Measurements from ENCODE around the gene SLC4A8. TPM values are rescaled to one million over a fixed set of nuclear protein-coding genes. Genes with fewer than 3 reads are reported as not detected.
A peak's percentile ranks its signal among the peaks of the same experiment; 100 is the strongest.

Gene SLC4A8
- total RNA-seq, 1 experiment from 2014 or later = 26.3 TPM

DNA sequence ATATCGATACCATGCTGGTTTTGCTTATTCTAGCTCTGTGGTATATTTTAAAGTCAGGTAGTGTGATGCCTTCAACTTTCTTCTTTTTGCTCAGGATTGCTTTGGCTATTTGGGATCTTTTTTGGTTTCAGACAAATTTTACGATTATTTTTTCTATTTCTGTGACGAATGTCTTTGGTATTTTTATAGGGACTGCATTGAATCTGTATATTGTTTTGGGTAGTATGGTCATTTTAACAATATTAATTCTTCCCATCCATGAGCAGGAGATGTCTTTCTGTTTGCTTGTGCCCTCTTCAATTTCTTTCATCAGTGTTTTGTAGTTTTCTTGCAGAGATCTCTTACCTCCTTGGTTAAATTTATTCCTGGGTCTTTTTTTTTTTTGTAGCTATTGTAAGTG is 10.8 kb upstream of the SLC4A8 start:
- no peak overlapping the region for H3K14ac ChIP-seq (ENCODE audit: insufficient read depth, low read length)
- no peak overlapping the region for H4K91ac ChIP-seq (ENCODE audit: insufficient read length, low read depth, low read length)
- no peaks in the 10 kb centered on the region for H4K20me1 ChIP-seq (ENCODE audit: control insufficient read depth, insufficient read depth, insufficient read length)
- H2BK15ac ChIP-seq (ENCODE audit: low read depth, low read length) = no peak overlapping the region
- no peaks in the 10 kb centered on the region for H3K27me3 ChIP-seq (ENCODE audit: insufficient read depth, low read length)
- H3K4me3 Mint-ChIP-seq = no peak overlapping the region
- no peak for DNase-seq
- no peaks in the 10 kb centered on the region for H3K79me1 ChIP-seq (ENCODE audit: insufficient read depth, low read depth, low read length, poor library complexity, severe bottlenecking)
- H3K18ac ChIP-seq (ENCODE audit: insufficient read length, low read depth, low read length) = no peak overlapping the region
- TF ChIP-seq, protein P1, sequence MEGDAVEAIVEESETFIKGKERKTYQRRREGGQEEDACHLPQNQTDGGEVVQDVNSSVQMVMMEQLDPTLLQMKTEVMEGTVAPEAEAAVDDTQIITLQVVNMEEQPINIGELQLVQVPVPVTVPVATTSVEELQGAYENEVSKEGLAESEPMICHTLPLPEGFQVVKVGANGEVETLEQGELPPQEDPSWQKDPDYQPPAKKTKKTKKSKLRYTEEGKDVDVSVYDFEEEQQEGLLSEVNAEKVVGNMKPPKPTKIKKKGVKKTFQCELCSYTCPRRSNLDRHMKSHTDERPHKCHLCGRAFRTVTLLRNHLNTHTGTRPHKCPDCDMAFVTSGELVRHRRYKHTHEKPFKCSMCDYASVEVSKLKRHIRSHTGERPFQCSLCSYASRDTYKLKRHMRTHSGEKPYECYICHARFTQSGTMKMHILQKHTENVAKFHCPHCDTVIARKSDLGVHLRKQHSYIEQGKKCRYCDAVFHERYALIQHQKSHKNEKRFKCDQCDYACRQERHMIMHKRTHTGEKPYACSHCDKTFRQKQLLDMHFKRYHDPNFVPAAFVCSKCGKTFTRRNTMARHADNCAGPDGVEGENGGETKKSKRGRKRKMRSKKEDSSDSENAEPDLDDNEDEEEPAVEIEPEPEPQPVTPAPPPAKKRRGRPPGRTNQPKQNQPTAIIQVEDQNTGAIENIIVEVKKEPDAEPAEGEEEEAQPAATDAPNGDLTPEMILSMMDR (conservative IDR thresholded peaks at IDR 0.05) = no peak
- H3K9me3 Mint-ChIP-seq = no peaks in the 10 kb centered on the region
- no peak overlapping the region for H4K8ac ChIP-seq (replicated peaks; ENCODE audit: insufficient read length, low read depth, low read length)
- no peaks in the 10 kb centered on the region for H3K23me2 ChIP-seq (ENCODE audit: insufficient read length, low read depth, low read length, poor library complexity, severe bottlenecking)
- H3K4me2 ChIP-seq (ENCODE audit: insufficient read depth, insufficient read length, low read length) = no peak overlapping the region
- H4K5ac ChIP-seq (ENCODE audit: insufficient read length, low read depth, low read length) = no peak overlapping the region
- H3K9me3 ChIP-seq (ENCODE audit: control insufficient read depth, low read depth, low read length) = no peaks in the 10 kb centered on the region
- no peak overlapping the region for H3K27ac ChIP-seq (ENCODE audit: insufficient read length, low read depth, low read length)
- no peak overlapping the region for H2BK20ac ChIP-seq (ENCODE audit: low read depth, low read length, poor library complexity, severe bottlenecking)
- H3K4ac ChIP-seq (ENCODE audit: low read depth, low read length) = no peak overlapping the region
- H3K27me3 Mint-ChIP-seq (ENCODE audit: low read depth) = no peaks in the 10 kb centered on the region
- H3K4me1 ChIP-seq (ENCODE audit: insufficient read depth, low read length) = no peaks in the 10 kb centered on the region
- H2AK5ac ChIP-seq (ENCODE audit: insufficient read length, low read length) = no peak overlapping the region
- no peak overlapping the region for H2BK5ac ChIP-seq (ENCODE audit: insufficient read length, low read length)
- H3T11ph ChIP-seq (ENCODE audit: low read length) = no peak overlapping the region
- no peak overlapping the region for H3K56ac ChIP-seq (ENCODE audit: insufficient read length, low read depth, low read length)
- H3K23ac ChIP-seq (ENCODE audit: insufficient read length, low read depth, low read length) = no peak overlapping the region
- H2AFZ ChIP-seq (ENCODE audit: low read length) = no peak overlapping the region
- peak overlapping the region in 1 of 3 experiments; percentile 25; a peak in 1 of 7 replicates for H3K27ac Mint-ChIP-seq
- peaks cover 5 to 6% of the 10 kb centered on the region in 2 experiments for H3K4me1 Mint-ChIP-seq
- no peaks in the 10 kb centered on the region for H3K79me2 ChIP-seq (ENCODE audit: insufficient read depth, low read length)
- H3K36me3 Mint-ChIP-seq (ENCODE audit: insufficient read depth in 1 of 3, low read depth in 3 of 3) = no peaks in the 10 kb centered on the region
- H2BK12ac ChIP-seq (ENCODE audit: insufficient read length, low read depth, low read length) = no peak overlapping the region
- no CpG with 5 or more reads among the region's 3 CpGs for WGBS (ENCODE audit: extremely low coverage, insufficient read length, low lambda C conversion rate)
- no peak overlapping the region for H2BK120ac ChIP-seq (ENCODE audit: low read depth, low read length, poor library complexity, severe bottlenecking)
- H3K9ac ChIP-seq (ENCODE audit: extremely low read depth, insufficient read length, low read length) = no peak overlapping the region

Measured in H9 (cell line).